B cell (primary cell): ENCODE results near the gene RAP1GAP. TPM values are rescaled to one million over a fixed set of nuclear protein-coding genes. Genes with fewer than 3 reads are reported as not detected.

Source experiments
- ATAC-seq: fragments of 200-7000 bp; cut with Tn5 transposase; one replicate; pipeline ENCODE4 v1.10.0; 2021; ENCODE audit warnings: low read depth, mild to moderate bottlenecking, moderate number of reproducible peaks, moderate library complexity
- CTCF ChIA-PET: fragments of 350-600 bp; sonication (Branson Sonifier 250); formaldehyde crosslinking; loops from one replicate; lab custom pipeline; 2021; ENCODE audit warnings: antibody characterized with exemption, inconsistent platforms; lab: Charles Lee
- POLR2A ChIA-PET: fragments of 350-600 bp; sonication (Branson Sonifier 250); formaldehyde crosslinking; loops from one replicate; lab custom pipeline; 2021; ENCODE audit warnings: antibody characterized with exemption; lab: Charles Lee
- DNase-seq: peaks from one replicate; pipeline ENCODE4 v3.0.0; 2013
- H2AFZ ChIP-seq: 2 replicates; pipeline ENCODE4 v1.6.1; 2012; ENCODE audit warnings: mild to moderate bottlenecking, low read depth, low read length; ENCODE audit not compliant: insufficient read depth, poor library complexity, severe bottlenecking
- H3K27ac ChIP-seq, 2 donors: 1 replicate in 1 of 2; 2 replicates in 1 of 2; pipeline ENCODE4 v1.5.1; 2012 to 2013; ENCODE audit warnings: low read length in 2 of 2, mild to moderate bottlenecking in 2 of 2, moderate library complexity in 1 of 2
- H3K27me3 ChIP-seq, 4 experiments: fragments of 200-600 bp in 1 of 4; sonication (generic) in 1 of 4; replicated peaks in 1 of 4; 1 replicate in 2 of 4; 2 replicates in 2 of 4; pipeline versions ENCODE4 v1.6.1 to v1.7.0; 2013 to 2016; ENCODE audit warnings: low read length in 3 of 4, mild to moderate bottlenecking in 2 of 4, mixed read lengths in 1 of 4, moderate library complexity in 1 of 4; ENCODE audit not compliant: insufficient read depth in 4 of 4, control insufficient read depth in 3 of 4; ENCODE audit errors: control extremely low read depth in 1 of 4
- H3K36me3 ChIP-seq, 2 experiments: replicated peaks in 1 of 2; 1 replicate in 1 of 2; 2 replicates in 1 of 2; pipeline versions ENCODE4 v1.6.1 to v1.7.1; 2013; ENCODE audit warnings: low read length in 1 of 2; ENCODE audit not compliant: insufficient read depth in 2 of 2, control insufficient read depth in 1 of 2; ENCODE audit errors: control extremely low read depth in 1 of 2, extremely low read depth in 1 of 2
- H3K4me1 ChIP-seq, 2 donors: fragments of 200-600 bp in 1 of 2; sonication (generic) in 1 of 2; 1 replicate in 1 of 2; 2 replicates in 1 of 2; pipeline versions ENCODE4 v1.5.1 to v1.6.1; 2013 to 2017; ENCODE audit warnings: low read length in 2 of 2; ENCODE audit not compliant: control insufficient read depth in 2 of 2, insufficient read depth in 2 of 2
- H3K4me2 ChIP-seq: replicated peaks from 2 replicates; pipeline ENCODE3; 2012; ENCODE audit warnings: mild to moderate bottlenecking, low read depth, low read length; ENCODE audit not compliant: poor library complexity, severe bottlenecking
- H3K4me3 ChIP-seq, 5 experiments: fragments of 200-600 bp in 1 of 5; sonication (generic) in 1 of 5; 1 replicate in 3 of 5; 2 replicates in 2 of 5; pipeline versions ENCODE4 v1.5.1 to v1.7.0; 2011 to 2016; ENCODE audit warnings: low read length in 4 of 5, mild to moderate bottlenecking in 4 of 5, low read depth in 2 of 5, control low read depth in 1 of 5, moderate library complexity in 1 of 5; ENCODE audit not compliant: insufficient read depth in 1 of 5; ENCODE audit errors: control extremely low read depth in 1 of 5, extremely low read depth in 1 of 5
- H3K79me2 ChIP-seq: fragments of 200-600 bp; sonication (generic); one replicate; pipeline ENCODE4 v1.6.0; 2016; ENCODE audit warnings: low read length; ENCODE audit not compliant: control insufficient read depth, insufficient read depth
- H3K9ac ChIP-seq: fragments of 200-600 bp; sonication (generic); 2 replicates; pipeline ENCODE4 v1.6.1; 2017; ENCODE audit warnings: mild to moderate bottlenecking, low read length, moderate library complexity
- H3K9me3 ChIP-seq, 3 donors: one replicate each; pipeline versions ENCODE4 v1.6.1 to v1.7.1; 2013; ENCODE audit warnings: low read length in 2 of 3; ENCODE audit not compliant: control insufficient read depth in 2 of 3, insufficient read depth in 1 of 3; ENCODE audit errors: control extremely low read depth in 1 of 3
- H4K20me1 ChIP-seq: 2 replicates; pipeline ENCODE4 v1.6.0; 2012; ENCODE audit warnings: mild to moderate bottlenecking, low read length; ENCODE audit not compliant: insufficient read depth, control insufficient read depth, poor library complexity, severe bottlenecking
- H3K27ac Mint-ChIP-seq: one replicate; pipeline ENCODE4 v1.8.0; 2021; ENCODE audit warnings: mixed read lengths
- H3K27me3 Mint-ChIP-seq: one replicate; pipeline ENCODE4 v1.8.0; 2021; ENCODE audit warnings: mixed read lengths
- H3K4me1 Mint-ChIP-seq: one replicate; pipeline ENCODE4 v1.8.0; 2021; ENCODE audit warnings: mixed read lengths
- H3K4me3 Mint-ChIP-seq: one replicate; pipeline ENCODE4 v1.8.0; 2021; ENCODE audit warnings: mixed read lengths
- H3K9me3 Mint-ChIP-seq: one replicate; pipeline ENCODE4 v1.8.0; 2022; ENCODE audit warnings: mixed read lengths; ENCODE audit not compliant: insufficient read depth
- EZH2 ChIP-seq: IDR thresholded peaks from 2 replicates; pipeline ENCODE4 v1.6.1; 2012; ENCODE audit warnings: borderline replicate concordance, low read depth, mild to moderate bottlenecking, moderate library complexity, low read length; ENCODE audit not compliant: insufficient read depth, poor library complexity, severe bottlenecking
- WGBS: methylation state at CpG from one replicate; pipeline ENCODE4 v1.1.5; 2013; ENCODE audit warnings: missing lambda C conversion rate; ENCODE audit not compliant: insufficient coverage; 5-methylcytosine and 5-hydroxymethylcytosine counted together
- intact Hi-C: fragments of 100-400 bp; cut with micrococcal nuclease; formaldehyde crosslinking; loops from one replicate; pipeline ENCODE4 v1.10.0; 2022
- polyA plus RNA-seq: library from polyadenylated mRNA; depleted of rRNA; stranded (reverse); fragments of >200 nt; gene quantifications from 2 replicates; pipeline ENCODE4 v1.2.3, GENCODE V29; 2012
- total RNA-seq, 2 donors: library from RNA; stranded (reverse); fragments of 120-200 nt in 1 of 2; gene quantifications; 1 replicate in 1 of 2; 2 replicates in 1 of 2; pipeline versions ENCODE4 v1.2.3 to v1.2.4, GENCODE V29; 2013 to 2022
- TF ChIP-seq, protein P1 (sequence below): fragments of 200-600 bp; IDR thresholded peaks from one replicate; pipeline ENCODE4 v1.8.0; 2022; ENCODE audit warnings: antibody characterized with exemption, mild to moderate bottlenecking

Gene RAP1GAP
- total and polyA plus RNA-seq, 2 donors (not counting 1 experiment from before 2014, with no cell fraction given), result 0.07 to 0.09 TPM

DNA sequence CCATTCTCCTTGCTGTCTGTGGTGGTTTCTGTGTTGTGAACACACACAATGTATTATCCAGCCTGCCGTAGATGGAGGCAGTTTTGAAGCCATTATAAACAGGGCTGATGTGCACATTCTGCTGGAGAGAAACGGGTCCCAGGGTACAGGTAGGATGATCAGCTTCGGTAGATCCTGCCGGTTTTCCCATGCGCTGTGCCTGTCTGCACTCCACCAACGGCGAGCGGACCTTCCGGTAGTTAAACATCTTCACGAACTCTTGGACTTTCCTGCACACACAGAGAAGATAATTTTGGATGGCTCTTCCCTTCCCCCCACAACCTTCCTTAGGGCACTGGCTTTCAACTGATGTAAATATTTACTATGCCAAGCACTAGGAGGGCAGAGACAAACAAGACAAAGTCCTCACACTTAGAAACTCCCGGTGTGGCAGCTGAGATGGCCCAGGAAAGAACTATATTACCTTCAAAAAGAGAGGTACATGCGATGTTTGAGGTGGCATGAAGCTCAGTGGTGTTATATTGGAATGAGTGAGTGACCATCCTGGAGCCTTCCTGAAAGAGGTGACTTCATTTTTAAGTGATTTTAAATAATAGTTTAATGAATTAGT is 118.2 kb downstream of the RAP1GAP start:
- POLR2A ChIA-PET, result no interaction called here
- Histone ChIP-seq H3K4me3 (no peak overlapping the region), H2AFZ (no peak overlapping the region), H4K20me1 (no peaks in the 10 kb centered on the region), H3K27me3 (peaks cover 0 to 7% (median 0%) of the 10 kb centered on the region in 4 experiments), H3K27ac (no peak overlapping the region), H3K4me1 (peaks cover 5 to 7% of the 10 kb centered on the region in 2 donors), H3K36me3 (no peaks in the 10 kb centered on the region), H3K9me3 (no peaks in the 10 kb centered on the region), H3K4me2 (no peak overlapping the region), H3K79me2 (no peaks in the 10 kb centered on the region), H3K9ac (no peak overlapping the region)
- Mint-ChIP-seq H3K4me1 (peaks cover 6% of the 10 kb centered on the region), H3K9me3 (no peaks in the 10 kb centered on the region), H3K27ac (no peak overlapping the region), H3K27me3 (peaks cover 11% of the 10 kb centered on the region), H3K4me3 (no peak overlapping the region)
- TF ChIP-seq, protein P1, sequence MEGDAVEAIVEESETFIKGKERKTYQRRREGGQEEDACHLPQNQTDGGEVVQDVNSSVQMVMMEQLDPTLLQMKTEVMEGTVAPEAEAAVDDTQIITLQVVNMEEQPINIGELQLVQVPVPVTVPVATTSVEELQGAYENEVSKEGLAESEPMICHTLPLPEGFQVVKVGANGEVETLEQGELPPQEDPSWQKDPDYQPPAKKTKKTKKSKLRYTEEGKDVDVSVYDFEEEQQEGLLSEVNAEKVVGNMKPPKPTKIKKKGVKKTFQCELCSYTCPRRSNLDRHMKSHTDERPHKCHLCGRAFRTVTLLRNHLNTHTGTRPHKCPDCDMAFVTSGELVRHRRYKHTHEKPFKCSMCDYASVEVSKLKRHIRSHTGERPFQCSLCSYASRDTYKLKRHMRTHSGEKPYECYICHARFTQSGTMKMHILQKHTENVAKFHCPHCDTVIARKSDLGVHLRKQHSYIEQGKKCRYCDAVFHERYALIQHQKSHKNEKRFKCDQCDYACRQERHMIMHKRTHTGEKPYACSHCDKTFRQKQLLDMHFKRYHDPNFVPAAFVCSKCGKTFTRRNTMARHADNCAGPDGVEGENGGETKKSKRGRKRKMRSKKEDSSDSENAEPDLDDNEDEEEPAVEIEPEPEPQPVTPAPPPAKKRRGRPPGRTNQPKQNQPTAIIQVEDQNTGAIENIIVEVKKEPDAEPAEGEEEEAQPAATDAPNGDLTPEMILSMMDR, result no peak
- TF ChIP-seq EZH2, result no peak
- 90% methylated on average over 10 of the region's 12 CpGs for WGBS
- DNase-seq (no peak), ATAC-seq (no peak)
- intact Hi-C loops, result no loop called here
- CTCF ChIA-PET, result no interaction called here

DNA sequence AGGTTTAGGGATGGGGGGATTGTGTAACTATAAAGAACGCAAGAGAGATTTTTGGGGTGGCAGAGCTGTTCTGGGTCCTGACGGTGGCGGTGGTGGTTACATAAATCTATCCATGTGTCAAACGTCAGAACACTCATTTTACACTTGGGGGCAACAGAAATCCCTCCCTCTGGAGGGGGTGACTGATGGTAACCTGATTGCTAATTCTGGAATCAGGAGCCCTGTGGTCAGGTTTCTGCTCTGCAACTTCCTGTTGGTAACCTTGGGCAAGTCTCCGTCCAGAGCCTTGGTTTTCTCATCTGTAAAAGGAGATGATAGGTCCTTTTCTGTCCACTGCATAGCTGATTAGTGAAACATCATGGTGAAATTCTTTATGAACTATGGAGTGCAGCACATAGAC is 119.1 kb downstream of the RAP1GAP start:
- TF ChIP-seq, protein P1, result no peak
- TF ChIP-seq EZH2, result no peak
- DNase-seq (no peak), ATAC-seq (no peak)
- Histone ChIP-seq H3K9ac (no peak overlapping the region), H3K9me3 (no peaks in the 10 kb centered on the region), H3K79me2 (no peaks in the 10 kb centered on the region), H3K4me3 (no peak overlapping the region), H3K27ac (no peak overlapping the region), H2AFZ (no peak overlapping the region), H3K27me3 (peaks cover 0 to 7% (median 0%) of the 10 kb centered on the region in 4 experiments), H4K20me1 (no peaks in the 10 kb centered on the region), H3K36me3 (no peaks in the 10 kb centered on the region), H3K4me2 (no peak overlapping the region), H3K4me1 (peaks cover 5 to 7% of the 10 kb centered on the region in 2 donors)
- WGBS, result 0% methylated on average over 1 of the region's 5 CpGs
- H3K27me3 Mint-ChIP-seq, result peaks cover 9% of the 10 kb centered on the region
- intact Hi-C loops, result no loop called here
- H3K4me3 Mint-ChIP-seq, result no peak overlapping the region
- ChIA-PET POLR2A (no interaction called here), CTCF (no interaction called here)
- no peak overlapping the region for H3K27ac Mint-ChIP-seq
- peaks cover 6% of the 10 kb centered on the region for H3K4me1 Mint-ChIP-seq
- H3K9me3 Mint-ChIP-seq, result no peaks in the 10 kb centered on the region
